ACC112 (cell line): ENCODE data around the gene ABCC4.

Experiments used
- H2AFZ ChIP-seq: fragments of 200-600 bp; sonication (generic); one replicate; pipeline ENCODE4 v1.6.0; 2017; ENCODE audit warnings: antibody characterized with exemption, low read length; ENCODE audit not compliant: unreplicated experiment
- H3K27ac ChIP-seq: fragments of 200-600 bp; sonication (generic); 2 replicates; pipeline ENCODE4 v1.5.1; 2014; ENCODE audit warnings: low read depth, mild to moderate bottlenecking, antibody characterized with exemption, low read length, moderate library complexity
- H3K27me3 ChIP-seq: fragments of 200-600 bp; sonication (generic); 2 replicates; pipeline ENCODE4 v1.6.1; 2014; ENCODE audit warnings: mild to moderate bottlenecking, antibody characterized with exemption, low read length, moderate library complexity, mixed read lengths; ENCODE audit not compliant: insufficient read depth
- H3K36me3 ChIP-seq: fragments of 200-600 bp; sonication (generic); 2 replicates; pipeline ENCODE4 v1.6.1; 2016; ENCODE audit warnings: mild to moderate bottlenecking, antibody characterized with exemption, low read length, moderate library complexity, mixed read lengths; ENCODE audit not compliant: insufficient read depth
- H3K4me1 ChIP-seq: fragments of 200-600 bp; sonication (generic); one replicate; pipeline ENCODE4 v1.6.1; 2016; ENCODE audit warnings: low read length, mixed read lengths; ENCODE audit not compliant: insufficient read depth, unreplicated experiment, control insufficient read depth
- H3K4me3 ChIP-seq: fragments of 200-600 bp; sonication (generic); 2 replicates; pipeline ENCODE4 v1.5.1; 2014; ENCODE audit warnings: mild to moderate bottlenecking, low read depth, low read length
- H3K79me2 ChIP-seq: fragments of 200-600 bp; sonication (generic); one replicate; pipeline ENCODE4 v1.6.0; 2016; ENCODE audit warnings: low read length; ENCODE audit not compliant: control insufficient read depth, unreplicated experiment, insufficient read depth

Gene ABCC4

GRCh38 chr13:94999871-95000270 is 301.4 kb downstream of the ABCC4 start:
- Histone ChIP-seq H3K27me3 (no peaks in the 10 kb centered on the region), H2AFZ (no peak overlapping the region), H3K36me3 (no peaks in the 10 kb centered on the region), H3K79me2 (no peaks in the 10 kb centered on the region), H3K4me1 (no peaks in the 10 kb centered on the region), H3K4me3 (no peak overlapping the region), H3K27ac (no peak overlapping the region)

GRCh38 chr13:94997126-94997525 is 304.1 kb downstream of the ABCC4 start:
- Histone ChIP-seq H3K4me1 (peaks cover 8% of the 10 kb centered on the region), H3K79me2 (no peaks in the 10 kb centered on the region), H3K4me3 (no peak overlapping the region), H2AFZ (no peak overlapping the region), H3K36me3 (no peaks in the 10 kb centered on the region), H3K27me3 (no peaks in the 10 kb centered on the region), H3K27ac (no peak overlapping the region)

- Histone ChIP-seq H3K4me3 (no peak overlapping the region), H3K4me1 (peaks cover 8% of the 10 kb centered on the region), H3K27me3 (no peaks in the 10 kb centered on the region), H3K27ac (no peak overlapping the region), H2AFZ (no peak overlapping the region), H3K36me3 (no peaks in the 10 kb centered on the region), H3K79me2 (no peaks in the 10 kb centered on the region)
Measured at GRCh38 chr13:94996445-94996844, 304.8 kb downstream of the ABCC4 start.

GRCh38 chr13:94994506-94994905 is 306.7 kb downstream of the ABCC4 start:
- H3K27ac ChIP-seq: no peak overlapping the region
- peaks cover 8% of the 10 kb centered on the region for H3K4me1 ChIP-seq
- no peak overlapping the region for H3K4me3 ChIP-seq
- H3K36me3 ChIP-seq: no peaks in the 10 kb centered on the region
- no peaks in the 10 kb centered on the region for H3K79me2 ChIP-seq
- H3K27me3 ChIP-seq: peaks cover 6% of the 10 kb centered on the region; the same call in 1 of the 2 replicates
- no peak overlapping the region for H2AFZ ChIP-seq

- no peak overlapping the region for H2AFZ ChIP-seq
- no peak overlapping the region for H3K4me3 ChIP-seq
- peaks cover 6% of the 10 kb centered on the region; the same call in 1 of the 2 replicates for H3K27me3 ChIP-seq
- no peaks in the 10 kb centered on the region for H3K79me2 ChIP-seq
- H3K36me3 ChIP-seq: no peaks in the 10 kb centered on the region
- H3K4me1 ChIP-seq: peaks cover 8% of the 10 kb centered on the region
- H3K27ac ChIP-seq: peak overlapping the region; percentile 64; the same call in 1 of the 2 replicates
Measured at GRCh38 chr13:94993616-94994015, 307.6 kb downstream of the ABCC4 start.

- H3K27me3 ChIP-seq: peaks cover 6% of the 10 kb centered on the region; the same call in 1 of the 2 replicates
- H3K36me3 ChIP-seq: no peaks in the 10 kb centered on the region
- H3K79me2 ChIP-seq: no peaks in the 10 kb centered on the region
- H3K4me1 ChIP-seq: peaks cover 8% of the 10 kb centered on the region
- H3K4me3 ChIP-seq: no peak overlapping the region
- no peak overlapping the region for H2AFZ ChIP-seq
- peak overlapping the region; percentile 64 for H3K27ac ChIP-seq
Measured at GRCh38 chr13:94992036-94992960, 309.0 kb downstream of the ABCC4 start.

- H3K4me3 ChIP-seq: no peak overlapping the region
- peaks cover 6% of the 10 kb centered on the region; the same call in 1 of the 2 replicates for H3K27me3 ChIP-seq
- no peak overlapping the region for H3K27ac ChIP-seq
- no peaks in the 10 kb centered on the region for H3K79me2 ChIP-seq
- H3K36me3 ChIP-seq: no peaks in the 10 kb centered on the region
- H2AFZ ChIP-seq: no peak overlapping the region
- peaks cover 8% of the 10 kb centered on the region for H3K4me1 ChIP-seq
Measured at GRCh38 chr13:94988654-94989053, 312.6 kb downstream of the ABCC4 start.

GRCh38 chr13:94987869-94988268 is 313.4 kb downstream of the ABCC4 start:
- Histone ChIP-seq H3K4me3 (no peak overlapping the region), H3K36me3 (no peaks in the 10 kb centered on the region), H3K27ac (no peak overlapping the region), H3K27me3 (peaks cover 6% of the 10 kb centered on the region; the same call in 1 of the 2 replicates), H3K79me2 (no peaks in the 10 kb centered on the region), H2AFZ (no peak overlapping the region), H3K4me1 (peaks cover 2% of the 10 kb centered on the region)

GRCh38 chr13:94987081-94987480 is 314.2 kb downstream of the ABCC4 start:
- Histone ChIP-seq H3K4me1 (no peaks in the 10 kb centered on the region), H2AFZ (no peak overlapping the region), H3K27ac (no peak overlapping the region), H3K27me3 (peaks cover 6% of the 10 kb centered on the region; the same call in 1 of the 2 replicates), H3K4me3 (no peak overlapping the region), H3K36me3 (no peaks in the 10 kb centered on the region), H3K79me2 (no peaks in the 10 kb centered on the region)

GRCh38 chr13:94984958-94985357 is 316.3 kb downstream of the ABCC4 start:
- Histone ChIP-seq H2AFZ (no peak overlapping the region), H3K27ac (no peak overlapping the region), H3K36me3 (no peaks in the 10 kb centered on the region), H3K79me2 (no peaks in the 10 kb centered on the region), H3K4me1 (no peaks in the 10 kb centered on the region), H3K4me3 (no peak overlapping the region), H3K27me3 (no peaks in the 10 kb centered on the region)

GRCh38 chr13:94978516-94978915 is 322.7 kb downstream of the ABCC4 start:
- Histone ChIP-seq H3K27me3 (no peaks in the 10 kb centered on the region), H3K4me3 (no peak overlapping the region), H3K4me1 (peaks cover 14% of the 10 kb centered on the region)

More at GRCh38 chr13:94978516-94978915, 322.7 kb downstream of the ABCC4 start:
- Histone ChIP-seq H3K79me2 (no peaks in the 10 kb centered on the region), H2AFZ (no peak overlapping the region), H3K36me3 (no peaks in the 10 kb centered on the region; the same call in 1 of the 2 replicates), H3K27ac (peak overlapping the region; percentile 29; the same call in 1 of the 2 replicates)
